Gastroesophageal sphincter (tissue), 3 donors: ENCODE measurements around the gene KAZALD1.

Experiments
- CTCF ChIP-seq, 4 experiments: fragments of 200-600 bp in 2 of 4; fragments of 450-650 bp in 2 of 4; sonication (generic) in 1 of 4; IDR thresholded peaks; one replicate each; pipeline ENCODE4 v1.5.1; 2017 to 2019; ENCODE audit warnings: antibody characterized with exemption in 4 of 4, mild to moderate bottlenecking in 2 of 4, moderate library complexity in 2 of 4
- EP300 ChIP-seq: sonication (generic); formaldehyde crosslinking; IDR thresholded peaks from one replicate; pipeline ENCODE4 v1.6.1; 2017; ENCODE audit warnings: antibody characterized with exemption, mild to moderate bottlenecking
- POLR2AphosphoS5 ChIP-seq: sonication (generic); formaldehyde crosslinking; IDR thresholded peaks from one replicate; pipeline ENCODE4 v1.6.1; 2017; ENCODE audit warnings: antibody characterized with exemption

- TF ChIP-seq EP300 (no peak), POLR2AphosphoS5 (no peak), CTCF (IDR thresholded peaks at IDR 0.05) (no peak)
Observed at GRCh38 chr10:101046332-101047238, 15.2 kb upstream of the KAZALD1 start.
